ENCODE measurements around the gene TMEM213.
"Not testable (repeated sequence)": the region's sequence is repeated elsewhere in the genome, so short reads cannot be mapped to it uniquely, and the experiment has no call there.

The TMEM213 gene

GRCh38 chr7:138804618-138805017 lies 6.8 kb downstream of the TMEM213 start:
- TF ChIP-seq, protein P1, sequence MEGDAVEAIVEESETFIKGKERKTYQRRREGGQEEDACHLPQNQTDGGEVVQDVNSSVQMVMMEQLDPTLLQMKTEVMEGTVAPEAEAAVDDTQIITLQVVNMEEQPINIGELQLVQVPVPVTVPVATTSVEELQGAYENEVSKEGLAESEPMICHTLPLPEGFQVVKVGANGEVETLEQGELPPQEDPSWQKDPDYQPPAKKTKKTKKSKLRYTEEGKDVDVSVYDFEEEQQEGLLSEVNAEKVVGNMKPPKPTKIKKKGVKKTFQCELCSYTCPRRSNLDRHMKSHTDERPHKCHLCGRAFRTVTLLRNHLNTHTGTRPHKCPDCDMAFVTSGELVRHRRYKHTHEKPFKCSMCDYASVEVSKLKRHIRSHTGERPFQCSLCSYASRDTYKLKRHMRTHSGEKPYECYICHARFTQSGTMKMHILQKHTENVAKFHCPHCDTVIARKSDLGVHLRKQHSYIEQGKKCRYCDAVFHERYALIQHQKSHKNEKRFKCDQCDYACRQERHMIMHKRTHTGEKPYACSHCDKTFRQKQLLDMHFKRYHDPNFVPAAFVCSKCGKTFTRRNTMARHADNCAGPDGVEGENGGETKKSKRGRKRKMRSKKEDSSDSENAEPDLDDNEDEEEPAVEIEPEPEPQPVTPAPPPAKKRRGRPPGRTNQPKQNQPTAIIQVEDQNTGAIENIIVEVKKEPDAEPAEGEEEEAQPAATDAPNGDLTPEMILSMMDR (IDR thresholded peaks at IDR 0.05; ENCODE audit: low read depth, low read length) = no peak
- no peak for DNase-seq (ENCODE audit: low read depth in 2 of 2)
- H3K4me3 ChIP-seq (replicated peaks in 1 of 2; ENCODE audit: low read depth in 2 of 2, low read length in 2 of 2) = no peak overlapping the region

GRCh38 chr7:138809346-138809745 lies 11.6 kb downstream of the TMEM213 start:
- no peak overlapping the region for H3K4me3 ChIP-seq (replicated peaks in 1 of 2; ENCODE audit: low read depth in 2 of 2, low read length in 2 of 2)
- TF ChIP-seq, protein P1 (IDR thresholded peaks at IDR 0.05; ENCODE audit: low read depth, low read length) = no peak
- DNase-seq (ENCODE audit: low read depth in 2 of 2) = no peak

DNA sequence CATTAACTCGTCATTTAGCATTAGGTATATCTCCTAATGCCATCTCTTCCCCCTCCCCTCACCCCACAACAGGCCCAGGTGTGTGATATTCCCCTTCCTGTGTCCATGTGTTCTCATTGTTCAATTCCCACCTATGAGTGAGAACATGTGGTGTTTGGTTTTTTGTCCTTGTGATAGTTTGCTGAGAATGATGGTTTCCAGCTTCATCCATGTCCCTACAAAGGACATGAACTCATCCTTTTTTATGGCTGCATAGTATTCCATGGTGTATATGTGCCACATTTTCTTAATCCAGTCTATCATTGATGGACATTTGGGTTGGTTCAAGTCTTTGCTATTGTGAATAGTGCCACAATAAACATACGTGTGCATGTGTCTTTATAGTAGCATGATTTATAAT lies 13.5 kb downstream of the TMEM213 start:
- not testable (repeated sequence) for DNase-seq (ENCODE audit: low read depth in 2 of 2); H3K4me3 ChIP-seq (replicated peaks in 1 of 2; ENCODE audit: low read depth in 2 of 2, low read length in 2 of 2)

GRCh38 chr7:138813945-138814344 lies 16.2 kb downstream of the TMEM213 start:
- no peak overlapping the region for H3K4me3 ChIP-seq (replicated peaks in 1 of 2; ENCODE audit: low read depth in 2 of 2, low read length in 2 of 2)
- TF ChIP-seq, protein P1 (IDR thresholded peaks at IDR 0.05; ENCODE audit: low read depth, low read length) = no peak
- no peak for DNase-seq (ENCODE audit: low read depth in 2 of 2)

- TF ChIP-seq, protein P1 (IDR thresholded peaks at IDR 0.05; ENCODE audit: low read depth, low read length) = no peak
- no peak for DNase-seq (ENCODE audit: low read depth in 2 of 2)
- H3K4me3 ChIP-seq (replicated peaks in 1 of 2; ENCODE audit: low read depth in 2 of 2, low read length in 2 of 2) = no peak overlapping the region
Observed at GRCh38 chr7:138814816-138815332, 17.1 kb downstream of the TMEM213 start.

- no peak overlapping the region for H3K4me3 ChIP-seq (replicated peaks in 1 of 2; ENCODE audit: low read depth in 2 of 2, low read length in 2 of 2)
- TF ChIP-seq, protein P1 (IDR thresholded peaks at IDR 0.05; ENCODE audit: low read depth, low read length) = no peak
- DNase-seq (ENCODE audit: low read depth in 2 of 2) = no peak
Observed at GRCh38 chr7:138816650-138817049, 18.9 kb downstream of the TMEM213 start.

- TF ChIP-seq, protein P1 (IDR thresholded peaks at IDR 0.05; ENCODE audit: low read depth, low read length) = no peak
- no peak overlapping the region for H3K4me3 ChIP-seq (replicated peaks in 1 of 2; ENCODE audit: low read depth in 2 of 2, low read length in 2 of 2)
- no peak for DNase-seq (ENCODE audit: low read depth in 2 of 2)
Observed at GRCh38 chr7:138819625-138820024, 21.8 kb downstream of the TMEM213 start.
